H9 (cell line): ENCODE data around the gene ZNF423. TPM values are rescaled to one million over a fixed set of nuclear protein-coding genes. Genes with fewer than 3 reads are reported as not detected.

ENCODE experiments used
- DNase-seq: peaks from one replicate; pipeline ENCODE4 v3.0.0-alpha.2; 2017
- H2AFZ ChIP-seq: one replicate; pipeline ENCODE4 v1.6.1; 2013; ENCODE audit warnings: mild to moderate bottlenecking, low read length, control low read depth, moderate library complexity
- H2AK5ac ChIP-seq: 2 replicates; pipeline ENCODE4 v1.6.1; 2013; ENCODE audit warnings: low read length, control low read depth, mixed read lengths; ENCODE audit not compliant: insufficient read length
- H2BK120ac ChIP-seq: one replicate; pipeline ENCODE4 v1.6.1; 2013; ENCODE audit warnings: low read depth, mild to moderate bottlenecking, low read length, control low read depth, inconsistent platforms; ENCODE audit not compliant: poor library complexity, severe bottlenecking
- H2BK12ac ChIP-seq: 2 replicates; pipeline ENCODE4 v1.6.1; 2013; ENCODE audit warnings: low read length, control low read depth, mixed read lengths, low read depth; ENCODE audit not compliant: insufficient read length
- H2BK15ac ChIP-seq: 2 replicates; pipeline ENCODE4 v1.6.1; 2013; ENCODE audit warnings: low read depth, low read length, control low read depth
- H2BK20ac ChIP-seq: one replicate; pipeline ENCODE4 v1.6.1; 2013; ENCODE audit warnings: low read depth, mild to moderate bottlenecking, low read length, control low read depth, inconsistent platforms; ENCODE audit not compliant: poor library complexity, severe bottlenecking
- H2BK5ac ChIP-seq: 2 replicates; pipeline ENCODE4 v1.6.1; 2013; ENCODE audit warnings: low read length, control low read depth, mixed read lengths; ENCODE audit not compliant: insufficient read length
- H3K14ac ChIP-seq: 2 replicates; pipeline ENCODE4 v1.6.1; 2013; ENCODE audit warnings: low read length, control low read depth; ENCODE audit not compliant: insufficient read depth
- H3K18ac ChIP-seq: 2 replicates; pipeline ENCODE4 v1.6.1; 2013; ENCODE audit warnings: low read depth, mild to moderate bottlenecking, mixed read lengths, low read length, control low read depth; ENCODE audit not compliant: insufficient read length
- H3K23ac ChIP-seq: 2 replicates; pipeline ENCODE4 v1.6.1; 2013; ENCODE audit warnings: low read length, control low read depth, mixed read lengths, low read depth; ENCODE audit not compliant: insufficient read length
- H3K23me2 ChIP-seq: 2 replicates; pipeline ENCODE4 v1.6.1; 2013; ENCODE audit warnings: low read depth, mild to moderate bottlenecking, mixed read lengths, low read length, control low read depth; ENCODE audit not compliant: insufficient read length, poor library complexity, severe bottlenecking
- H3K27ac ChIP-seq: 2 replicates; pipeline ENCODE4 v1.5.1; 2013; ENCODE audit warnings: low read length, control low read depth, mixed read lengths, low read depth; ENCODE audit not compliant: insufficient read length
- H3K27me3 ChIP-seq: 2 replicates; pipeline ENCODE4 v1.6.1; 2013; ENCODE audit warnings: low read length, control low read depth, inconsistent platforms; ENCODE audit not compliant: insufficient read depth
- H3K4ac ChIP-seq: 2 replicates; pipeline ENCODE4 v1.6.1; 2013; ENCODE audit warnings: low read depth, mild to moderate bottlenecking, control low read depth, inconsistent platforms, low read length, moderate library complexity
- H3K4me1 ChIP-seq: 2 replicates; pipeline ENCODE4 v1.6.1; 2013; ENCODE audit warnings: low read length, control low read depth, inconsistent platforms; ENCODE audit not compliant: insufficient read depth
- H3K4me2 ChIP-seq: 2 replicates; pipeline ENCODE4 v1.6.1; 2013; ENCODE audit warnings: low read length, control low read depth, mixed read lengths; ENCODE audit not compliant: insufficient read length, insufficient read depth
- H3K56ac ChIP-seq: 2 replicates; pipeline ENCODE4 v1.6.1; 2013; ENCODE audit warnings: low read depth, mild to moderate bottlenecking, mixed read lengths, low read length, control low read depth; ENCODE audit not compliant: insufficient read length
- H3K79me1 ChIP-seq: 2 replicates; pipeline ENCODE4 v1.6.1; 2013; ENCODE audit warnings: low read depth, mild to moderate bottlenecking, moderate library complexity, low read length, control low read depth, inconsistent platforms; ENCODE audit not compliant: insufficient read depth, poor library complexity, severe bottlenecking
- H3K79me2 ChIP-seq: 2 replicates; pipeline ENCODE4 v1.6.1; 2013; ENCODE audit warnings: low read length, control low read depth, inconsistent platforms; ENCODE audit not compliant: insufficient read depth
- H3K9ac ChIP-seq: 2 replicates; pipeline ENCODE4 v1.6.1; 2013; ENCODE audit warnings: low read length, control low read depth, mixed read lengths; ENCODE audit not compliant: insufficient read length; ENCODE audit errors: extremely low read depth
- H3K9me3 ChIP-seq: one replicate; pipeline ENCODE4 v1.6.1; 2013; ENCODE audit warnings: low read depth, low read length, inconsistent platforms; ENCODE audit not compliant: control insufficient read depth
- H3T11ph ChIP-seq: one replicate; pipeline ENCODE4 v1.6.1; 2013; ENCODE audit warnings: mild to moderate bottlenecking, low read length, control low read depth, inconsistent platforms
- H4K20me1 ChIP-seq: one replicate; pipeline ENCODE4 v1.6.1; 2013; ENCODE audit not compliant: control insufficient read depth, insufficient read length, insufficient read depth
- H4K5ac ChIP-seq: 2 replicates; pipeline ENCODE4 v1.6.1; 2013; ENCODE audit warnings: low read depth, mild to moderate bottlenecking, mixed read lengths, low read length, control low read depth; ENCODE audit not compliant: insufficient read length
- H4K8ac ChIP-seq: replicated peaks from 2 replicates; pipeline ENCODE4 v1.6.1; 2013; ENCODE audit warnings: low read length, control low read depth, mixed read lengths, low read depth; ENCODE audit not compliant: insufficient read length
- H4K91ac ChIP-seq: 2 replicates; pipeline ENCODE4 v1.6.1; 2013; ENCODE audit warnings: low read depth, mild to moderate bottlenecking, moderate library complexity, mixed read lengths, low read length, control low read depth; ENCODE audit not compliant: insufficient read length
- H3K27ac Mint-ChIP-seq, 3 experiments: 2 replicates in 2 of 3; 3 replicates in 1 of 3; pipeline ENCODE4 v1.8.0; 2020 to 2021; ENCODE audit warnings: mixed read lengths in 3 of 3, mild to moderate bottlenecking in 1 of 3, moderate library complexity in 1 of 3
- H3K27me3 Mint-ChIP-seq: 2 replicates; pipeline ENCODE4 v1.8.0; 2021; ENCODE audit warnings: low read depth, mild to moderate bottlenecking, moderate library complexity, mixed read lengths
- H3K36me3 Mint-ChIP-seq, 3 experiments: 2 replicates in 2 of 3; 3 replicates in 1 of 3; pipeline ENCODE4 v1.8.0; 2020 to 2021; ENCODE audit warnings: low read depth in 3 of 3, mixed read lengths in 3 of 3; ENCODE audit not compliant: insufficient read depth in 1 of 3
- H3K4me1 Mint-ChIP-seq, 2 experiments: 2 replicates each; pipeline ENCODE4 v1.8.0; 2020; ENCODE audit warnings: mixed read lengths in 2 of 2
- H3K4me3 Mint-ChIP-seq, 2 experiments: 2 replicates in 1 of 2; 3 replicates in 1 of 2; pipeline ENCODE4 v1.8.0; 2020 to 2021; ENCODE audit warnings: mild to moderate bottlenecking in 2 of 2, mixed read lengths in 2 of 2, moderate library complexity in 1 of 2
- H3K9me3 Mint-ChIP-seq, 2 experiments: 2 replicates in 1 of 2; 3 replicates in 1 of 2; pipeline ENCODE4 v1.8.0; 2020; ENCODE audit warnings: mild to moderate bottlenecking in 2 of 2, mixed read lengths in 2 of 2, moderate library complexity in 1 of 2
- CTCF ChIP-seq: fragments of 200-600 bp; sonication (generic); conservative IDR thresholded peaks from 3 replicates; pipeline ENCODE4 v1.8.0; 2021; ENCODE audit warnings: antibody characterized with exemption, mild to moderate bottlenecking
- WGBS: extraction: QIAGEN DNeasy Blood & Tissue Kit; methylation state at CpG from one replicate; pipeline ENCODE4 v1.1.7; 2013; ENCODE audit warnings: missing lambda C conversion rate, low lambda C conversion rate, mixed read lengths; ENCODE audit not compliant: insufficient read length; ENCODE audit errors: extremely low coverage; 5-methylcytosine and 5-hydroxymethylcytosine counted together
- total RNA-seq: library from RNA; stranded (reverse); gene quantifications from 2 replicates; pipeline ENCODE4 v1.2.1, GENCODE V29; 2021

Gene ZNF423
- total RNA-seq, 1 experiment from 2014 or later, result 51.5 TPM

GRCh38 chr16:49733313-49734009 lies 122.5 kb downstream of the ZNF423 start:
- Histone ChIP-seq H3K23me2 (no peaks in the 10 kb centered on the region), H3K4me2 (no peak overlapping the region), H2BK12ac (no peak overlapping the region), H3K27ac (no peak overlapping the region), H3K79me2 (no peaks in the 10 kb centered on the region; the same call in 1 of the 2 replicates), H3T11ph (no peak overlapping the region), H2BK5ac (no peak overlapping the region), H3K9me3 (peaks cover 7% of the 10 kb centered on the region), H4K5ac (no peak overlapping the region), H2AFZ (no peak overlapping the region), H3K27me3 (no peaks in the 10 kb centered on the region), H2BK15ac (no peak overlapping the region), H3K18ac (no peak overlapping the region), H3K14ac (no peak overlapping the region; the same call in 1 of the 2 replicates), H3K4me1 (no peaks in the 10 kb centered on the region; the same call in 1 of the 2 replicates), H2BK120ac (no peak overlapping the region), H4K91ac (no peak overlapping the region), H3K56ac (no peak overlapping the region), H3K23ac (no peak overlapping the region), H2AK5ac (no peak overlapping the region), H4K20me1 (no peaks in the 10 kb centered on the region), H3K79me1 (no peaks in the 10 kb centered on the region), H3K4ac (no peak overlapping the region), H2BK20ac (no peak overlapping the region), H3K9ac (no peak overlapping the region), H4K8ac (no peak overlapping the region)
- Mint-ChIP-seq H3K27me3 (no peaks in the 10 kb centered on the region; the same call in 1 of the 2 replicates), H3K4me3 (no peak overlapping the region), H3K4me1 (peaks cover 25% of the 10 kb centered on the region in 2 experiments), H3K27ac (peak overlapping the region in 1 of 3 experiments; percentile 37; a peak in 3 of 7 replicates), H3K36me3 (peaks cover 20 to 28% (median 20%) of the 10 kb centered on the region in 3 experiments), H3K9me3 (peaks cover 11 to 14% of the 10 kb centered on the region in 2 experiments)
- DNase-seq, result no peak
- 100% methylated on average over 2 of the region's 10 CpGs for WGBS
- TF ChIP-seq CTCF, result no peak
